Activated CD4-positive, alpha-beta T cell treated with anti-CD3 and anti-CD28 coated beads, Interleukin-2, Interleukin-6, amounts not matched to agents 100 ng/mL and 50 ng/mL, durations not matched to agents 16 hours and 8 hours (primary cell): ENCODE results near the gene LAMA2.

Experiments used
- DNase-seq: peaks from one replicate; pipeline ENCODE4 v3.0.0-alpha.2; 2020

LAMA2 gene

GRCh38 chr6:129476810-129477209, 593.9 kb downstream of the LAMA2 start:
- DNase-seq: no peak

DNA sequence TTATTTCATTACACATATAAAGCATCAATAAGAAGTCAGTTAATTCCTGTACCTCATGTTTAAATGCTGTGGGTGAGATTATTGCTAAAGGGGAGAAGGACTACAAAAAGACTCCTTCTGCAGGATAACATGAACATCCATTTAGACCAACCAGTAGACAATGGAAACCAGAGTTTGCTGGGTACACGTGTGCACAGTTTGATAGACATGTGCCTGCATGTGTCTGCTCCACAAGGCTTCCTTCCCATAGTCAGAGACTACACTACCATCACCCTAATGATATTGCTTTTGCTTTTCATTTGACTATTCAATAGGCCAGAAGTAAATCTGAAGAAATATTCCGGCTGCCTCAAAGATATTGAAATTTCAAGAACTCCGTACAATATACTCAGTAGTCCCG, 595.4 kb downstream of the LAMA2 start:
- no peak for DNase-seq

DNA sequence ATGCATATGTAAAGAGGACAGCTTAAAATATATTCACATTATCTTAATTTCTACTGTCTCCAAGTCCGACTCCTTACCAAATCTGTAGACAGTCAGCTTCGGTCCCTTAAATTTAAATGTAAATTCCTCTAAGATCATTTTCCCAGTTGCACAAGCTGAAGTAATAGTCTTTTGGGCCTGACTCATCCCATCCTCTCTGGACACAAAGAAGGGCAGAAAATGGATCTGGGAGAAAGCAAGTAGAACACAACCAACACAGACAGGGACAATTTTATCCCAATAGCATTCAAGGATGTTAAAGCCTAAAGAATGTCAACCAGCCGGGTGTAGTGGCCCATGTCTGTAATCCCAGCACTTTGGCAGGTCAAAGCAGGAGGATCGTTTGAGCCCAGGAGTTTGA, 598.8 kb downstream of the LAMA2 start:
- no peak for DNase-seq

- no peak for DNase-seq
These were observed 602.8 kb downstream of the LAMA2 start for GRCh38 chr6:129485746-129486145.

DNA sequence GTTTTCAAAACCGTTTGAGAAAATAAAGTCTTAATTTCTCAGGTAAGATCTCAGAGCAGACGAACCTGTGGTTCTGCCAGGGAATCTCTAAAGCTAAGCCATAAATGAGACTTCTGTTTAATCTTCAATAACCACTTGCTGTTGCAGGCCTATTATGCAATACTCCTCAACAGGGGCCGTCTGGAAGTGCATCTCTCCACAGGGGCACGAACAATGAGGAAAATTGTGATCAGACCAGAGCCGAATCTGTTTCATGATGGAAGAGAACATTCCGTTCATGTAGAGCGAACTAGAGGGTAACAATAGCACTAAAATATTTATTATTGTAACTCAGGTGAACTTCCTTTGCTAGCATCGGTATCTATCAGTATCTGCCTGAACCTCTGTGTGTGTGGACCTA, 603.4 kb downstream of the LAMA2 start:
- no peak for DNase-seq

DNA sequence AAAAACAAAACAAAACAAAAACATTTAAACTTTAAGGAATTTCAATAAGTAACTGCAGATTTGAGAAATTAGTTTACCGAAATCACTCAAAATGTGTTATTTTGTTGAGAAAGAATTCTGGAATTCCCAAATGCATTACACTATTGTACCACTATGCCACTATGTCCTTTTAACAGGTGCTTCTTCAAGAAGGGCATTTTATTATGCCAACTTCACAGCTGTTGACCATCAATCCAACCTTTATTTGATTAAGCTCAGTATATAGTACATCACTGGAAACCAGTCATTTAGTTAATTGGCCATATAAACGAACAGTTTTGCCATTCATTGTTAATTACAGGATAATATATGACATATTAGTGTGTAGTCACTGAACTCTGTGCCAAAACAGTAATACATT, 605.4 kb downstream of the LAMA2 start:
- no peak for DNase-seq

DNA sequence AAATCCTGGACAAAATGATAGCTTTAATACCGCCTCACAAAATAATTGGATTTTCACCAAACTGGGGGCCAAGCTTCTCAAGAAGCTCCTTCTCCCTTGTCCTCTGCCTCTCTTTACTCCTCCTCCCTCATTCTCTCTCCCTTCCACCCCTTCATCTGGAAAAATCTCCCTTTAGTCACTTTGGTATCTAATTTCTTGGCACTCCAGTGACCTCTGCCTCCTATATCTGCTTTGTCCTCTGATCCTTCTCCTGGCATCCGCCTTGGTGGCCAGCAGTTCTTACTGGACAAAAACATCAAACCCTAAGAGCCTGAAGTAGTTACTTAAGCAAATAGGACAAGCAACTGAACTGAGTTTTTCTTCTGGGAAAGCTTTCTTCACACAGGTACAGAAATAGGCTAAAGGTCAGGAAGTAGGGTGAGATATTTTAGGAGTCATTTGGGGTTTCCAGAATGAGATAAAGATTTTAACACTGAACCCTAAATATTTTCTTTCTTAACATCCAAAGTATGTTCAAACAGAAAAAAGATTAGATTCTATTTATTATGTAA, 606.4 kb downstream of the LAMA2 start:
- no peak for DNase-seq

- peak; percentile 88 for DNase-seq
These were observed 607.8 kb downstream of the LAMA2 start for GRCh38 chr6:129490521-129491255.

GRCh38 chr6:129491436-129491835, 608.5 kb downstream of the LAMA2 start:
- DNase-seq: peak; percentile 19

DNA sequence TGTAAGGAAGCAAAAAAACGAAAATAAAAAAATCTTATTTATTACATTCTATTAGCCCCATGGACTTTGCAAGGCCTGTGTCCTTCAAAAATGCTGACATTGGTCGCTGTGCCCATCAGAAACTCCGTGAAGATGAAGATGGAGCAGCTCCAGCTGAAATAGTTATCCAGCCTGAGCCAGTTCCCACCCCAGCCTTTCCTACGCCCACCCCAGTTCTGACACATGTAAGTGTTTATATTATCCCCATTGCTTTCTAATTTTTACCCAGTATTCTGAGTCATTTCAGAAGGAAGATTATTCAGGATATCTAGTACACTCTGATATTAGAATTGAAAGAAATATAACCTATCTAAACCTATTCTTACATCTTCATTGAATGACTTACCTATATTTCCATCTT, 609.3 kb downstream of the LAMA2 start:
- no peak for DNase-seq

- no peak for DNase-seq
These were observed 610.5 kb downstream of the LAMA2 start for GRCh38 chr6:129493354-129493902.

- no peak for DNase-seq
These were observed 611.2 kb downstream of the LAMA2 start for GRCh38 chr6:129494099-129494498.

DNA sequence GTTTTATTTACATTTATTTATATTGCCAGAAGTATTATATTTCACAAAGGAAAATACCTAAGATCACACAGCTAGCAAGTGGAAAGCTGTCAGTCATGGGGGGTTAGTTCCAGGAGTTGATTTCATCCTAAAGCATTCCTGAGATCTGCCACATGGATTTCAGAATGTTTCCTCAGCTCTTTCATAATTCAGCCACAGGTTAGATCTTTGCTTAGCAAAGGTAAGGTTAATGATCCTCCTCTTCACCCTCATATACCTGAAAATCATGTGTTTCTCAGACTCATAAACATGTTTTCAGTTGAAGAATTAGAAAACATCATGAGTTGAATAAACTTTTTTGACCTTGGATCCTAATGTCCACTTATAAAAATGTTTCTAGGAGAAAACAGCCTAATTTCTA, 611.6 kb downstream of the LAMA2 start:
- DNase-seq: no peak

- DNase-seq: no peak
These were observed 612.7 kb downstream of the LAMA2 start for GRCh38 chr6:129495652-129496051.

DNA sequence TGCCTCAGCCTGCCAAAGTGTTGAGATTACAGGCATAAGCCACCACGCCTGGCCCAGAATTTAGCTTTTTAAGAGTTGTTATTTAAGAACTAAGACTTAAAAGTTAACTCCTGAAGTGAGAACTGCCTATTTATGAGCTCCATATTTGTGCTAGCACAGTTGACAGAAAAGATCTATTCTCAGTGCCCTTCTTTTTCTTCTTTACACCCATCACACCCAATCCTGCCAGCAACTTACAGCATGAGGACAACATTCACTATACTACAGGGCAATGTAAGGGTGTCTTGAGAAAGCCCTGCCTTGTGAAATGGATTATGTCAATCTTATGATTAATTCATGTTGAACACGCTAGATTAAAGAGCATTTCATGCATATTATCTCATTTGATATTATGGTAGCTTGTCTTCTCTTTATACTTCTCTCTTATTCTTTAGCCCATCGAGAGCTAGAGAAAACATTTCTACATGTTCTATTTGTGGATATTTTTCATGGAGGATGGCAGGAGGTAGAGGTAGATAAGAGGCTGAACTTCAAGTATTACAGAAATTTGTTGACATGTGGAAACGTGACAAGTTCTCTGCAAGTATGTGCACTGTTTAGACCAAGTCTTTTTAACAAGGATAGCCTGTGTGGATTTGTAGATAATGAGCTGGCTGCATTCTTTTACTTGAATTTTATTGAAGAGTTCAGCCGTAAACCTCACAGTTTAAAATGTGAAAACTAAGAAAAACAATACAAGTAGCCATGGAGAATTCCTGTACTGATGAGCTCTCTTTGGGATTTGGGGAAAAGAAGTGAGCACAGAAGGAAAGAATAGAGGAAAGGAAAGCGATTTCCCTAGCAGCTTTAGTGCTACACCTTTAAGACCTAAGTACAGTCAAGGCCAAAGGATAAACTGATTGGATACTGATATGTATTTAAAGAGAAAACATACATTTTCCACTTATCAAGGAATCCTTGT, 614.8 kb downstream of the LAMA2 start:
- DNase-seq: no peak

DNA sequence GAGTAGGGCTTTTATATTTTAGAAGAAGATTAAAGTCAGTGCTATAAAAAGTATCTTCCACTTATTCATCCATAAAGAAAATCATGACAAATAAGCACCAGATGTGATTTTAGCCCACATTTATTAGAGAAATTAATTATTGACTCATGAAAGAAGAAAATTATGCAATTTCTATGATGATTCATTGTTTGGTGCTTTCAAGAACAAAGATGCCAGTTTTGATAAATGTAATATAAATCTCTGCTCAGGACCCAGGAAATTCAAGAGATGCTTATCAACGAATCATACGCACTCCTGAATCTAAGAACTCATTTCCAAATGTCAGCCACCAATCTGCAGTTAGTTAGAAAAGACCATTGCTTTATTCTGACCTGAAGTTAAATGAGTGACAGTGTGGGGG, 615.6 kb downstream of the LAMA2 start:
- no peak for DNase-seq

DNA sequence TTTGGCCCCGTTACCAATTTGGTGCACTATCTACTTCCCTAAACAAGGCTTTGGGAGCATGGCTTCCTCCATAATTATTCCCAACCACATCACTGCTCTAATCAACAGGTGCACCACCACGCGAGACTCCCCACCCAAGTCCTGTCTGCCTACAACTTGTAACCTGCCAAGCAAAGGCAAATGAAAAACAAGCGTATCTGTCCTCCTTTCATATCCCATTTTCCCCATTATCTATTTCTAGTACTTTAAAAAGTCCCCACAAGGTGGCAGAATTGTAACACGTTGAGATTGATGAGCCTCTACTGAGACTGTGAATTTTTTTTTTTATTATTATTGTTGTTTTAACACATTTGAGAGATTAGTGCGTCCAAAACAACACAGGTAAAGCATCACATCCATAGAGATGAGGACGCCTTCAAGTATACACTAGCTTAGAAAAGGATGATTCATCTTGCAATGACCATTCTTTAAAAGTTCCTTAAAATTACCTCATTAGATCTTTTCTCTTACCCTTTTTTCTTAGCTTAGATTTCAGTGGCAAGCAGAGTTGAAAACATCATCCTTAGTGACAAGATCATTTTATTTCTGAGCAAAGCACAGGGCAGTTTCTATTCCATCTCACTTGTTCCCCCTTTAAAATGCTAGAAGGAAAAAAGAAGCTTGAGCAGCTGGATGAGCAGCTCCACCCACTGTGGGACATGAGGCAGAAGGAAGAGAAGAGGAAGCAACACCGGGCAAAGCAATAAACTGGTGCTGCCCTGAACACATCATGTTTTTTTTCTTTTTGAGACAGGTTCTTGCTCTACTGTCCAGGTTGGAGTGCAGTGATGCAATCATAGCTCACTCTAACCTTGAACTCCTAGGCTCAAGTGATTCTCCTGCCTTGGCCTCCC, 616.3 kb downstream of the LAMA2 start:
- peak; percentile 78 for DNase-seq

- DNase-seq: no peak
These were observed 616.9 kb downstream of the LAMA2 start for GRCh38 chr6:129499843-129500219.

DNA sequence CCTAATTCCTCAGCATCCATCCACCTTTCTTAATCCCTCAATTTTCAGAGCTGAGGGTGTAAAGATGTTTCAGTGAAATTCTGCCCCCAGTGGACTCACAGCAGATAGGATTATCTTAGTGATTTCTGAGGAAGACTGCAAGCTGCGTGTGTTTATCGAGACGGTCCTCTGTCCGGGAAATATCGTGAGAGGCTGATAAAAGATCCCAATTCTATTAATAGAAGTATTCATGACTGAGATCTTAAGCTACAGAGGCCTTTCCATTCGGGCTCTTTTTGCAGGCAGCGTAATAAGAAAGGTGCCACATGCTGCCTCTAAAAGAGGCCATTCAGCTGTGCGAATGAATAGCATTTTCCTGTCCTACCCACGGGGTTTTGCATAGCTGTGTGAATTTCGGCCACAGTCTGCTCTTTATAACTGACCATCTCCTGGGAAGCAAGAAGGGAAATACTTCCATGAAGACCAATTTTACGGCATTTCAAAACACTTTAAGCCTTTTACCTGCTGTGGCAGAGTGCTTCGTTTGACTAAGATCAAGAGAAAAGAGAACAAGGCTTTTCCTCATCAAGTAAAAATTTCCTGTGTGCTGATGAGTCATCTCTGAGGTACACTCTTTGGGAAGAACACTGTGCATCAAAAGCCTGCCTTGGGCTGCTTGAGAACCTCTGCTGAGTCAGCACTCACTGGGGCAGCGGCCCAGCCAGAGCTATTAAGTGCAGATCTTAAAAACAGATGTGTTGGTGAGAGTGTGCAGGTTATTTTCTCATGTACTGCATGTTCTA, 618.2 kb downstream of the LAMA2 start:
- DNase-seq: peak; percentile 44

GRCh38 chr6:129501740-129502660, 619.1 kb downstream of the LAMA2 start:
- no peak for DNase-seq

GRCh38 chr6:129504456-129504855, 621.5 kb downstream of the LAMA2 start:
- no peak for DNase-seq
